Retinal pigment epithelial cell (primary cell): Measurements from ENCODE around the gene ZFYVE19.
A peak's percentile ranks its signal among the peaks of the same experiment; 100 is the strongest.

Experiments
- DNase-seq: peaks from one replicate; pipeline ENCODE4 v3.0.0-alpha.2; 2010; ENCODE audit warnings: low read depth
- H3K4me3 ChIP-seq: 2 replicates; pipeline ENCODE4 v1.5.1; 2011; ENCODE audit warnings: mild to moderate bottlenecking, low read length, control low read depth, moderate library complexity
- CTCF ChIP-seq: conservative IDR thresholded peaks from 2 replicates; pipeline ENCODE4 v1.5.1; 2011; ENCODE audit warnings: low read depth, low read length, control low read depth, inconsistent platforms

ZFYVE19 gene

GRCh38 chr15:40776537-40777141 lies 30.2 kb upstream of the ZFYVE19 start:
- TF ChIP-seq CTCF, result no peak
- no peak for DNase-seq
- no peak overlapping the region for H3K4me3 ChIP-seq

- peak; percentile 83 for TF ChIP-seq CTCF
- DNase-seq, result no peak
- H3K4me3 ChIP-seq, result no peak overlapping the region
These were observed 24.2 kb upstream of the ZFYVE19 start for GRCh38 chr15:40782609-40783227.

DNA sequence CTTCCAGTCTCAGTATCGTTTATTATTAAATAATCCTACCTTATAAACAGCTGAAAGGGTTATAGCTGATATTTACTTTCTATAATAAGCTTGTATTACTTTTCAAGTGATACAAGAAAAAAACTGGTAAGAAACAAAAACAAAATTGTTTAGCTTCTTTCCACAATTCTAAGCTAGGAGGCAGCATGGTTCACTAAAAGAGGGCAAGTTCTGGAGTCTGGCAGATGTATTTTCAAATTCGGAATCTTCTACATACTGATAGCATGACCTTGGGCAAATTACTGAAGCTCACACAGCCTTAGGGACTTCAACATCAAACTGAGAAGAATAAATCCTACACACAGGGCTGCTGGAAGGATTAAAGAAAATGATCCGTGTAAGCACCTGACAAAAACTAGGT lies 21.7 kb upstream of the ZFYVE19 start:
- H3K4me3 ChIP-seq, result no peak overlapping the region
- TF ChIP-seq CTCF, result no peak
- DNase-seq, result no peak

DNA sequence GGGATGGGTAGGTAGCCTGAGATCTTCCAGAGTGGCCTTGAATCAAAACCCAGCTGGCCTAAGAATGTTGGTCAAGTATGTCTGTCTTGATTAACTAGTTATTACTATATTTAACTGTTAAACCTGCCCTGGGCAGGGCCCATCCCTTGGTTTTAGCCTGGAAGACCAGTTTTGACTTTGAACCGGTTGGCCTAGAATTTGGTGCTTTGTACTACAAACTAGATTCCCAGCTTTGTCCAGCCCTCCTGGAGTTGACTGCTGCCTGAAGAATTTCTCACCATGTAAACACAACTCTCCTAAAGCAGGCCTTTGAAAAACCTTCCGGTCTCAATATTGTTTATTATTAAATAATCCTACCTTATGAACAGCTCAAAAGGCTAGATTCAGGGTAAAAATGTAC lies 21.1 kb upstream of the ZFYVE19 start:
- no peak overlapping the region for H3K4me3 ChIP-seq
- no peak for DNase-seq
- TF ChIP-seq CTCF, result no peak

DNA sequence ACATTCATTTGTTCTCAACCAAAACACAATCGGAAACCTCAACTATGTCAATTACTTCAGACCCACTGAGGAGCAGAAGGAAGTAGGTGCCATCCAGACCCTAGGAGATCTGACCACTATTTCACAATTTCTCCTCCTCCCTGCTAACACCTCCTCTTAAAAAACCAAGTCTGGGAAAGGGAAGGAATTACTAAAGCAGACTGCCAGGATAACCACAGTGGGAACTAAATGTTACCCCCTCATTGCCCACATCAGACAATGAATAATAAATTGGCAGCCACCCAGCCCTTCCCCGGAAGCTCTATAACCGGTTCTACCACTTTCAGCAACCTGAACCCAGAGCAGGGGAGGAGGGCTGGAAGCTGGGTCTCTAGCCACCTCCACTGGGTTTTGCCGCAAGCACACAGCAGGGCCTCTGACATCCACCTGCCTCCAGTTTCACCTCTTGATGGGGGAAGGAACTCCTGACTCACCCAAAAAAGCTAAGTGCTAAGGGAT lies 19.5 kb upstream of the ZFYVE19 start:
- no peak for TF ChIP-seq CTCF
- no peak overlapping the region for H3K4me3 ChIP-seq
- DNase-seq, result no peak

- DNase-seq, result no peak
- TF ChIP-seq CTCF, result no peak
- no peak overlapping the region for H3K4me3 ChIP-seq
These were observed 18.9 kb upstream of the ZFYVE19 start for GRCh38 chr15:40787991-40788390.

- no peak overlapping the region for H3K4me3 ChIP-seq
- TF ChIP-seq CTCF, result no peak
- DNase-seq, result no peak
These were observed 17.8 kb upstream of the ZFYVE19 start for GRCh38 chr15:40789119-40789518.
